Measurements from ENCODE around the gene FAN1. TPM values are rescaled to one million over a fixed set of nuclear protein-coding genes. Genes with fewer than 3 reads are reported as not detected.

The FAN1 gene
- total RNA-seq, 1 donor from 2014 or later = 12.1 TPM

DNA sequence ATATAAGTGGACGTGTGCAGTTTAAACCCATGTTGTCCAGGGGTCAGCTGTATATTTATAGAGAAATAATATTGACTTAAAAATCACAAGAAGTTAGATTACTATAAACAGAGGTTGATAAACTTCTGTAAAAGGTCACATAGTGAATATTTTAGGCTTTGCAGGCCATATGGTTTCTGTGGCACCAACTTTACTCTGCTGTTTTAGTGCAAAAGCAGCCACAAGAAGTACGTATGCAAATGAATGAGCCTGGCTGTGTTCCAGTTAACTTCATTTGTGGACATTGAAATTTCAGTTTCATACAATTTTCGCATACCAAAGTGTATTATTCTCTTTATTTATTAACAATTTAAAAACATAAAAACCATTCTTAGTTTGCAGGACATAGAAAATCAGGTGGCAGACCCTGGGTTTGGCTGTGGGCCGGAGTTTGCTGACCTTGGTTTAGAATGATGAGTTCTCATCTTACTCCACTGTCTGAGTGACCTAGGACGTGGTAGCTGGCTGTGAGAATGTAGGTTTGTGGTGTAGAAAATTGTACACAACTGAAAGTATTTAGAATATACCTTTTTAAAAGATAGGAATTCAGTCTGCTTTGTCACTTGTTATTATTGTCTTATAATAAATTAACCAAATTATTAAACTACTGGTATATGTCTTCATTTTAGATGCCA, 16.3 kb downstream of the FAN1 start:
- Histone ChIP-seq H3K4me1 (no peaks in the 10 kb centered on the region), H3K4me3 (no peak overlapping the region), H3K27me3 (no peaks in the 10 kb centered on the region), H3K9me3 (no peaks in the 10 kb centered on the region), H3K36me3 (peaks cover 36 to 74% of the 10 kb centered on the region in 2 donors), H3K27ac (no peak overlapping the region)
- no peak for TF ChIP-seq CTCF (IDR thresholded peaks at IDR 0.05)
- intact Hi-C loops (cut with DNase I) = no loop called here
- no peak for DNase-seq (ENCODE audit: low spot score in 2 of 2)

DNA sequence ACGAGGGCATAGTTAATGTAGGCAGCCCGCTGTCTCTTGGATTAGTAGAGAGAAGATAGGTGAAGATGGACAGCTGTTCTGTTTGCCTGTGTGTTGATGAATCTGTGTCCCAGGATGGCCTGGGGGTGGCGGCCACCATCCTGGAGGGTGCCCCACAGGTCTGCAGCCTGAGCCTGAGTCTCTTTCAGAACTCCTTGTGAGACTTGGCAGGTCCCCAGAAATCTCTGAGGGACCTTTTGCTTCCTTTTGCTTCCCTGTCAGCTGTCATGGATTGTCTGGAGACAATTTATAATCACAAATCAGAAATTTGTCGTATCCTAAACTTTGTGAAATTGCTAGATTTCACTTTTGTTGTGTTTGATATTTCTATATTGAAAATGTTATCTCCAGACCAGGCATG, 17.4 kb downstream of the FAN1 start:
- Histone ChIP-seq H3K4me3 (no peak overlapping the region), H3K27me3 (no peaks in the 10 kb centered on the region), H3K9me3 (no peaks in the 10 kb centered on the region), H3K4me1 (no peaks in the 10 kb centered on the region), H3K27ac (no peak overlapping the region), H3K36me3 (peaks cover 44 to 74% of the 10 kb centered on the region in 2 donors)
- intact Hi-C loops (cut with DNase I) = no loop called here
- no peak for TF ChIP-seq CTCF (IDR thresholded peaks at IDR 0.05)
- DNase-seq (ENCODE audit: low spot score in 2 of 2) = no peak

DNA sequence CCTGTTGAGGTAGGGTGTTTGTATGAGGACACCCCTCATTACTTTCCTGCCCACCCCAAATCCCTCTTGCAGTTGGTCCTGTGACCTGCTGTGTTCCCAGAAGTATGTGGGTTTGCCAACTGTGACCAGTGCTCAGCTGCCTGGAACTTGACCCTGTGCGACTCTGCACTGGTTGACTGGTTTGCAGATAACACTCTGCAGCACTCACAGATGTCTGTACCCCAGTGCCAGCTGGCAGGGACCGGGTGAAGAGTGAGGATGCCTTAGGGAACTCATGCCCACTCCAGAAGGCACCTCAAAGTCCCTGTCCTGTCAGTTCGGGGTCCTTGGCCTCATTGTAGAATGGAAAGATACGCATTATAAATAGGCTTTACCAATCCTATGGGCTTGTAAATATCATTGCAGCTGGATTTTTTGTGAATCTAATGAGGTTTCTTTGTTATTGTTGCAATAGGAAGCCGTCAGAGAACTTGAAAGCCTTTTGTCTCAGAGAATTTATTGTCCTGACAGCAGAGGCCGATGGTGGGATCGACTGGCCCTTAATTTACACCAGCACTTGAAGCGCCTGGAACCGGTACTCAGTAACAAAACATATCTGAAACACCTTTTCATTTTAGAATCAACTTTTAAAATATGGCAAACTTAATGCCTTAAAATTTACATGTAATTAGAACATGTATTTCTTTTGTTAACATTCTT, 18.2 kb downstream of the FAN1 start:
- H3K4me3 ChIP-seq = no peak overlapping the region
- DNase-seq (ENCODE audit: low spot score in 2 of 2) = no peak
- peaks cover 49 to 78% of the 10 kb centered on the region in 2 donors for H3K36me3 ChIP-seq
- H3K9me3 ChIP-seq = no peaks in the 10 kb centered on the region
- no peaks in the 10 kb centered on the region for H3K27me3 ChIP-seq
- no peaks in the 10 kb centered on the region for H3K4me1 ChIP-seq
- H3K27ac ChIP-seq = no peak overlapping the region
- intact Hi-C loops (cut with DNase I) = no loop called here
- no peak for TF ChIP-seq CTCF (IDR thresholded peaks at IDR 0.05)

- intact Hi-C loops (cut with DNase I) = no loop called here
- H3K27ac ChIP-seq = no peak overlapping the region
- TF ChIP-seq CTCF (IDR thresholded peaks at IDR 0.05) = no peak
These were observed 19.0 kb downstream of the FAN1 start for GRCh38 chr15:30922480-30923311.

GRCh38 chr15:30923429-30923828, 19.7 kb downstream of the FAN1 start:
- Histone ChIP-seq H3K9me3 (no peaks in the 10 kb centered on the region), H3K27me3 (no peaks in the 10 kb centered on the region), H3K4me1 (no peaks in the 10 kb centered on the region), H3K4me3 (no peak overlapping the region), H3K27ac (no peak overlapping the region), H3K36me3 (peaks cover 55 to 83% of the 10 kb centered on the region in 2 donors)
- DNase-seq (ENCODE audit: low spot score in 2 of 2) = no peak
- TF ChIP-seq CTCF (IDR thresholded peaks at IDR 0.05) = no peak
- intact Hi-C loops (cut with DNase I) = no loop called here

More at GRCh38 chr15:30922480-30923311, 19.0 kb downstream of the FAN1 start:
- no peaks in the 10 kb centered on the region for H3K9me3 ChIP-seq
- no peaks in the 10 kb centered on the region for H3K4me1 ChIP-seq
- no peak overlapping the region for H3K4me3 ChIP-seq
- no peak for DNase-seq (ENCODE audit: low spot score in 2 of 2)
- peaks cover 57 to 86% of the 10 kb centered on the region in 2 donors for H3K36me3 ChIP-seq
- H3K27me3 ChIP-seq = no peaks in the 10 kb centered on the region
